ENCODE measurements around the gene AMPH.
A peak's percentile ranks its signal among the peaks of the same experiment; 100 is the strongest.
"Not testable (repeated sequence)": the region's sequence is repeated elsewhere in the genome, so short reads cannot be mapped to it uniquely, and the experiment has no call there.

- peak; percentile 26 to 75 (median 29) for TF ChIP-seq CTCF (optimal IDR thresholded peaks at IDR 0.05 in 1 of 3, IDR thresholded peaks at IDR 0.05 in 1 of 3, conservative IDR thresholded peaks at IDR 0.05 in 1 of 3; ENCODE audit: extremely low read depth in 1 of 3, insufficient read depth in 2 of 3, low read length in 3 of 3)
- not testable (repeated sequence) for TF ChIP-seq EZH2 (IDR thresholded peaks at IDR 0.05; ENCODE audit: low read length)
Measured at GRCh38 chr7:38363379-38363778, 267.8 kb downstream of the AMPH start.
